ENCODE data around the gene PCDHB14. TPM values are rescaled to one million over a fixed set of nuclear protein-coding genes. Genes with fewer than 3 reads are reported as not detected.
A peak's percentile ranks its signal among the peaks of the same experiment; 100 is the strongest.
"Not testable (repeated sequence)": the region's sequence is repeated elsewhere in the genome, so short reads cannot be mapped to it uniquely, and the experiment has no call there.

Gene PCDHB14
- total and polyA plus RNA-seq, 2 of the 4 experiments (the other 2 are of a cell fraction), result 0.18 to 0.36 TPM

GRCh38 chr5:141234109-141234667, 11.0 kb downstream of the PCDHB14 start:
- intact Hi-C loops (cut with micrococcal nuclease), result no loop called here
- no TSS peak for BruUV-seq (replicated peaks)
- H3K23ac ChIP-seq (ENCODE audit: low read depth, low read length), result no peak overlapping the region
- H2AFZ ChIP-seq (replicated peaks; ENCODE audit: low read length, poor library complexity), result no peak overlapping the region
- H3K9me3 ChIP-seq (ENCODE audit: control insufficient read depth, insufficient read depth, low read length), result peaks cover 30% of the 10 kb centered on the region
- H3K18ac ChIP-seq (ENCODE audit: low read depth, low read length), result no peak overlapping the region
- ATAC-seq (ENCODE audit: low read depth) (no peak), DNase-seq (peak; percentile 3)
- H3K79me1 ChIP-seq (ENCODE audit: low read depth in 1 of 2, low read length in 2 of 2), result no peaks in the 10 kb centered on the region
- dilution Hi-C loops (cut with HindIII; ENCODE audit: low sequenced_read_pairs, unreplicated experiment), result no loop called here
- no peak overlapping the region for H3K27ac ChIP-seq (ENCODE audit: insufficient read depth, low read length)
- no peaks in the 10 kb centered on the region for H3K9me1 ChIP-seq (ENCODE audit: insufficient read depth, low read length)
- H2BK15ac ChIP-seq (ENCODE audit: low read depth, low read length), result no peak overlapping the region
- ChIA-PET CTCF (no interaction called here), POLR2A (ENCODE audit: unreplicated experiment) (no interaction called here)
- no peak overlapping the region for H2AK5ac ChIP-seq (ENCODE audit: low read depth, low read length)
- no peak overlapping the region for H4K91ac ChIP-seq (ENCODE audit: insufficient read depth, low read depth, low read length)
- H2AK9ac ChIP-seq (replicated peaks; ENCODE audit: low read depth, low read length, poor library complexity), result no peak overlapping the region
- H2BK5ac ChIP-seq (ENCODE audit: low read depth, low read length, poor library complexity, severe bottlenecking), result no peak overlapping the region
- no peak overlapping the region for H3K9ac ChIP-seq (ENCODE audit: low read depth, low read length)
- 7% methylated on average over 3 of the region's 15 CpGs; no CpG with 5 or more reads in 1 of the 2 experiments for WGBS, 2 experiments (ENCODE audit: extremely low coverage in 2 of 2, insufficient read length in 1 of 2)
- H3K36me3 ChIP-seq (ENCODE audit: control insufficient read depth, insufficient read depth, low read length), result no peaks in the 10 kb centered on the region
- no peak overlapping the region for H3K4ac ChIP-seq (ENCODE audit: low read depth, low read length)
- no peak overlapping the region for H3K14ac ChIP-seq (replicated peaks; ENCODE audit: low read depth, low read length)
- H4K8ac ChIP-seq (ENCODE audit: low read depth in 2 of 2, low read length in 2 of 2), result no peak overlapping the region
- peak overlapping the region; percentile 53 for H3K4me3 ChIP-seq (ENCODE audit: insufficient read depth, low read depth, low read length)
- H3K56ac ChIP-seq (ENCODE audit: extremely low read depth, insufficient read depth, low read length), result no peak overlapping the region
- H2BK20ac ChIP-seq (ENCODE audit: low read depth, low read length), result no peak overlapping the region
- H3K27me3 ChIP-seq (ENCODE audit: control insufficient read depth, insufficient read depth, low read length), result no peaks in the 10 kb centered on the region
- no peaks in the 10 kb centered on the region for H4K20me1 ChIP-seq (ENCODE audit: insufficient read depth, low read length)
- no peak overlapping the region for H4K5ac ChIP-seq (ENCODE audit: low read depth, low read length)
- TF ChIP-seq CTCF (conservative IDR thresholded peaks at IDR 0.05; ENCODE audit: low read depth, low read length) (peak; percentile 36; the same call in 1 of the 2 replicates), RAD21 (IDR thresholded peaks at IDR 0.05; ENCODE audit: low read length) (peak; percentile 25; the same call in 1 of the 2 replicates), RCOR1 (IDR thresholded peaks at IDR 0.05; ENCODE audit: insufficient replicate concordance, low read length) (no peak), BHLHE40 (IDR thresholded peaks at IDR 0.05; ENCODE audit: low read depth, low read length) (no peak), CHD1 (IDR thresholded peaks at IDR 0.05; ENCODE audit: low read depth, low read length) (no peak)
- in situ Hi-C loops (cut with MboI; ENCODE audit: low sequenced_read_pairs), result loop anchor here (10.0 kb wide), 1 partner anchor 331 kb away; no protein-coding TSS in a partner anchor
- no peak overlapping the region for H2BK120ac ChIP-seq (ENCODE audit: low read depth, low read length)
- peak overlapping the region; percentile 31; the same call in 1 of the 2 replicates for H3K4me2 ChIP-seq (ENCODE audit: low read depth, low read length)
- H3K4me1 ChIP-seq (ENCODE audit: control insufficient read depth, insufficient read depth, low read length), result no peaks in the 10 kb centered on the region

DNA sequence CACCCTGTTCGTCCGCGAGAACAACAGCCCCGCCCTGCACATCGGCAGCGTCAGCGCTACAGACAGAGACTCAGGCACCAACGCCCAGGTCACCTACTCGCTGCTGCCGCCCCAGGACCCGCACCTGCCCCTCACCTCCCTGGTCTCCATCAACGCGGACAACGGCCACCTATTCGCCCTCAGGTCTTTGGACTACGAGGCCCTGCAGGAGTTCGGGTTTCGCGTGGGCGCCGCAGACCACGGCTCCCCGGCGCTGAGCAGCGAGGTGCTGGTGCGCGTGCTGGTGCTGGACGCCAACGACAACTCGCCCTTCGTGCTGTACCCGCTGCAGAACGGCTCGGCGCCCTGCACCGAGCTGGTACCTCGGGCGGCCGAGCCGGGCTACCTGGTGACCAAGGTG, 12.8 kb downstream of the PCDHB14 start:
- H3K9me3 ChIP-seq (ENCODE audit: control insufficient read depth, insufficient read depth, low read length), result peaks cover 37% of the 10 kb centered on the region
- H4K5ac ChIP-seq (ENCODE audit: low read depth, low read length); H3K9ac ChIP-seq (ENCODE audit: low read depth, low read length); H4K20me1 ChIP-seq (ENCODE audit: insufficient read depth, low read length); H3K4me1 ChIP-seq (ENCODE audit: control insufficient read depth, insufficient read depth, low read length); H3K27me3 ChIP-seq (ENCODE audit: control insufficient read depth, insufficient read depth, low read length); H3K18ac ChIP-seq (ENCODE audit: low read depth, low read length); H4K91ac ChIP-seq (ENCODE audit: insufficient read depth, low read depth, low read length); H2AK5ac ChIP-seq (ENCODE audit: low read depth, low read length); intact Hi-C loops (cut with micrococcal nuclease); H2BK5ac ChIP-seq (ENCODE audit: low read depth, low read length, poor library complexity, severe bottlenecking); H3K56ac ChIP-seq (ENCODE audit: extremely low read depth, insufficient read depth, low read length); H3K36me3 ChIP-seq (ENCODE audit: control insufficient read depth, insufficient read depth, low read length); H3K23ac ChIP-seq (ENCODE audit: low read depth, low read length); H2BK15ac ChIP-seq (ENCODE audit: low read depth, low read length); BruUV-seq (replicated peaks); POLR2A ChIA-PET (ENCODE audit: unreplicated experiment); H3K27ac ChIP-seq (ENCODE audit: insufficient read depth, low read length); H2AFZ ChIP-seq (replicated peaks; ENCODE audit: low read length, poor library complexity); H3K79me1 ChIP-seq (ENCODE audit: low read depth in 1 of 2, low read length in 2 of 2); H3K14ac ChIP-seq (replicated peaks; ENCODE audit: low read depth, low read length); H2BK20ac ChIP-seq (ENCODE audit: low read depth, low read length); CTCF ChIA-PET; ATAC-seq (ENCODE audit: low read depth); dilution Hi-C loops (cut with HindIII; ENCODE audit: low sequenced_read_pairs, unreplicated experiment); H2AK9ac ChIP-seq (replicated peaks; ENCODE audit: low read depth, low read length, poor library complexity); H3K4ac ChIP-seq (ENCODE audit: low read depth, low read length); H3K9me1 ChIP-seq (ENCODE audit: insufficient read depth, low read length); H3K4me3 ChIP-seq (ENCODE audit: insufficient read depth, low read depth, low read length); H2BK120ac ChIP-seq (ENCODE audit: low read depth, low read length); H3K4me2 ChIP-seq (ENCODE audit: low read depth, low read length); DNase-seq; H4K8ac ChIP-seq (ENCODE audit: low read depth in 2 of 2, low read length in 2 of 2): not testable (repeated sequence)
- in situ Hi-C loops (cut with MboI; ENCODE audit: low sequenced_read_pairs), result loop anchor here (10.0 kb wide), 1 partner anchor 329 kb away; no protein-coding TSS in a partner anchor
- 27% methylated on average over 8 of the region's 40 CpGs; no CpG with 5 or more reads in 1 of the 2 experiments for WGBS, 2 experiments (ENCODE audit: extremely low coverage in 2 of 2, insufficient read length in 1 of 2)

All from IMR-90 (cell line).